BE2C (cell line): ENCODE measurements around the gene GIGYF1.

Source experiments
- DNase-seq: peaks from one replicate; pipeline ENCODE4 v3.0.0-alpha.2; 2020
- H3K27me3 ChIP-seq: fragments of 250-450 bp; sonication (Bioruptor Pico); 2 replicates; pipeline ENCODE4 v1.5.1; 2020; ENCODE audit warnings: mild to moderate bottlenecking
- H3K36me3 ChIP-seq: fragments of 250-450 bp; sonication (Bioruptor Pico); 2 replicates; pipeline ENCODE4 v1.5.1; 2020; ENCODE audit warnings: mild to moderate bottlenecking
- H3K4me1 ChIP-seq: fragments of 250-450 bp; sonication (Bioruptor Pico); 2 replicates; pipeline ENCODE4 v1.5.1; 2020
- H3K4me3 ChIP-seq: 2 replicates; pipeline ENCODE4 v1.5.1; 2011; ENCODE audit warnings: low read depth, low read length
- H3K9me3 ChIP-seq: fragments of 250-450 bp; sonication (Bioruptor Pico); 2 replicates; pipeline ENCODE4 v1.5.1; 2020
- TF ChIP-seq, protein P1 (sequence below): IDR thresholded peaks from 2 replicates; pipeline ENCODE4 v1.5.1; 2012; ENCODE audit warnings: mild to moderate bottlenecking, low read depth, low read length

Gene GIGYF1

DNA sequence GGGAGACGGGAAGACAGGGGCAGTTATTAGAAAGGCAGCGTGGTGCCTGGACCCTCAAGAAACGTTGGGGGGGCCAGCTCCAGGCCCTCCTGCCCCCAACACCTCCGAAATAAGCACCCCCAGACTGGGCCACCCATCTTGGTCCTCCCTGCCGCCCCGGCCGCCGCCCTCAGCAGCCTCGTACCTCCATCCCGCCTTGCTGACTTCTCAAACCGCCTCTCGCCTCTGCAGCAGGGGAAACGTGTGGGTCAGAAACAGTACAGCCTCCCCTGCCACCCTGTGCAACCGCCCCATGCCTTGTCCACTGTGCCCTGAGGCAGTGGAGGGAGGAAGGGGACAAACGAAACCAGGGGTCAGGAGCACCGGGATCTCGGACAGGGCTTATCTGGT lies 7.2 kb downstream of the GIGYF1 start:
- H3K36me3 ChIP-seq: peaks cover 85% of the 10 kb centered on the region
- peaks cover 26% of the 10 kb centered on the region for H3K4me1 ChIP-seq
- H3K9me3 ChIP-seq: no peaks in the 10 kb centered on the region
- H3K4me3 ChIP-seq: no peak overlapping the region
- no peak for DNase-seq
- TF ChIP-seq, protein P1, sequence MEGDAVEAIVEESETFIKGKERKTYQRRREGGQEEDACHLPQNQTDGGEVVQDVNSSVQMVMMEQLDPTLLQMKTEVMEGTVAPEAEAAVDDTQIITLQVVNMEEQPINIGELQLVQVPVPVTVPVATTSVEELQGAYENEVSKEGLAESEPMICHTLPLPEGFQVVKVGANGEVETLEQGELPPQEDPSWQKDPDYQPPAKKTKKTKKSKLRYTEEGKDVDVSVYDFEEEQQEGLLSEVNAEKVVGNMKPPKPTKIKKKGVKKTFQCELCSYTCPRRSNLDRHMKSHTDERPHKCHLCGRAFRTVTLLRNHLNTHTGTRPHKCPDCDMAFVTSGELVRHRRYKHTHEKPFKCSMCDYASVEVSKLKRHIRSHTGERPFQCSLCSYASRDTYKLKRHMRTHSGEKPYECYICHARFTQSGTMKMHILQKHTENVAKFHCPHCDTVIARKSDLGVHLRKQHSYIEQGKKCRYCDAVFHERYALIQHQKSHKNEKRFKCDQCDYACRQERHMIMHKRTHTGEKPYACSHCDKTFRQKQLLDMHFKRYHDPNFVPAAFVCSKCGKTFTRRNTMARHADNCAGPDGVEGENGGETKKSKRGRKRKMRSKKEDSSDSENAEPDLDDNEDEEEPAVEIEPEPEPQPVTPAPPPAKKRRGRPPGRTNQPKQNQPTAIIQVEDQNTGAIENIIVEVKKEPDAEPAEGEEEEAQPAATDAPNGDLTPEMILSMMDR: no peak
- no peaks in the 10 kb centered on the region for H3K27me3 ChIP-seq

- Histone ChIP-seq H3K27me3 (no peaks in the 10 kb centered on the region), H3K4me1 (peaks cover 24% of the 10 kb centered on the region), H3K36me3 (peaks cover 89% of the 10 kb centered on the region), H3K9me3 (no peaks in the 10 kb centered on the region), H3K4me3 (no peak overlapping the region)
- DNase-seq: peak; percentile 63
- TF ChIP-seq, protein P1: no peak
These were observed 7.7 kb downstream of the GIGYF1 start for GRCh38 chr7:100686201-100686821.

DNA sequence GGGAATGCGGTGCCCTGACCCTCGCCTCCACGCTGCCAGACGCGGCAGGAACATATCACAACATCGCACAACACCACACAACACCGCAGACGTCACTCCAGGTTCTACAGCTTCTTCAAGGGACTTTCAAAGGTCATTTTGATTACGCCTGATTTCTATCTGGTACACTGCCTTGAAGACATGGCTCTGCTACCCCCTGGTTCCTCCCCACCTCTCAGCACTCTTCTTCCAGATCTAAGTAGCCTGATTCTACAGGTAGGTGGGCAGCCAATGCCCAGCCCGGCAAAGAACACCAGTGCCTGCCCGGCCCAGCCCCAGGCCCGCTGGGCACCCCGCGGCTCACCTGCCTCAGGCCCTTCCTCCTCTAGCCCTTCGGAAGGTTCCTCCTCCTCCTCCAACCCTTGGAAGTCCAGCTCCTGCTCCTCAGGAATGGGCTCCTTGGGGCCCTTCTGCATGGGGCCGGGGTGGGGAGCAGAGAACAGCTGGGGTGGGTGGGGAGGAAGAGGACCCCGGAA lies 8.4 kb downstream of the GIGYF1 start:
- Histone ChIP-seq H3K9me3 (no peaks in the 10 kb centered on the region), H3K36me3 (peaks cover 92% of the 10 kb centered on the region), H3K4me3 (no peak overlapping the region), H3K4me1 (peaks cover 24% of the 10 kb centered on the region), H3K27me3 (no peaks in the 10 kb centered on the region)
- TF ChIP-seq, protein P1: no peak
- DNase-seq: no peak

- peaks cover 94% of the 10 kb centered on the region for H3K36me3 ChIP-seq
- H3K27me3 ChIP-seq: no peaks in the 10 kb centered on the region
- no peak overlapping the region for H3K4me3 ChIP-seq
- TF ChIP-seq, protein P1: no peak
- peaks cover 21% of the 10 kb centered on the region for H3K4me1 ChIP-seq
- no peak for DNase-seq
- H3K9me3 ChIP-seq: no peaks in the 10 kb centered on the region
These were observed 8.9 kb downstream of the GIGYF1 start for GRCh38 chr7:100685049-100685605.

- H3K4me3 ChIP-seq: no peak overlapping the region
- peaks cover 91% of the 10 kb centered on the region for H3K36me3 ChIP-seq
- TF ChIP-seq, protein P1: no peak
- H3K4me1 ChIP-seq: peaks cover 15% of the 10 kb centered on the region
- no peaks in the 10 kb centered on the region for H3K9me3 ChIP-seq
- H3K27me3 ChIP-seq: no peaks in the 10 kb centered on the region
- DNase-seq: peak; percentile 14
These were observed 9.5 kb downstream of the GIGYF1 start for GRCh38 chr7:100684534-100685042.
